HG02623 (cell line): Measurements from ENCODE around the gene DHX16.
A peak's percentile ranks its signal among the peaks of the same experiment; 100 is the strongest.

Source experiments
- ATAC-seq: cut with Tn5 transposase; IDR thresholded peaks from one replicate; pipeline ENCODE4 v1.9.1; 2021; ENCODE audit warnings: moderate library complexity; ENCODE audit not compliant: unreplicated experiment

Gene DHX16

DNA sequence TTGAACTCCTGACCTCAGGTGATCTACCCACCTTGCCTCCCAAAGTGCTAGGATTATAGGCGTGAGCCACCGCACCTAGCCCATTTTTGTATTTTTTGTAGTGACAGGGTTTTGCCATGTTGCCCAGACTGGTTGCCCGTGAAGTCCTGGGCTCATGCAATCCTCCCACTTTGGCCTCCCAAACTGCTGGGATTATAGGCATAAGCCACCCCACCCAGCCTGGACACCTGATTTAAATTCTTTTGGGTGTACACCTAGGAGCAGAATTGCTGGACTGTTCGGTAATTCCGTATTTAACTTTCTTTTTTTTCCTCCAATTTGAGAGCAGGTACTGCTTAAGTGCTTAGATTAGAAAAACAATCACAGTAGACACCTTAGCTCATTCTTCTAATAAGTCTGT, 23.6 kb upstream of the DHX16 start:
- no peak for ATAC-seq

DNA sequence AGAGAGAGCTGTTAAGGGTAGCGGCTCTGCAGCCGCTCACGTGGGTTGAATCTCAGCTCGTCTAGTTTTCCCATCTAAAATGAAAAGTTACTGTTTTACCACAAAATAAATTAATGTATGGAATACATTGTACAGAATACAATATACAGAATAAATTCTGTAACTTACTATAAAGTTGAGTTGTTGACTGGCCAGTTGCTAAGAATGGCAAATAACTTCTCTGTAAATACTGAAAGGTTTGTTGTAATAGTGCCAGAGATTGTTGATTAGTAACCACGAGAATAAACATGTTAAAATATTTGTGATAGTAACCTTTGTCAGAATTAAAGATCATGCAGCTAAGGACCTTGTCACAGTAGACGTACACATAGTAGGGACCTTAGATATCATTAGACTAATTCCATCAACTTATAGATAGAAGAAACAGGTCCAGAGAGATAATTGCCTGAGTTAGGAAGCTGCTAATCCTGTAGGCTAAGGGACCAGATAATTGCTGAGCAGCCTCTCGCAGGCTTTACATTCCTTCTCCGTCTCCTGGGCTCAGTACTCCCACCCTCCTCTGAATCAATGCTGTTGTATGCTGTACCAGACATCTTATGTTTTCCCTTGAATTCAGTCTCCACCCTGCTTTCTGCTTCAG, 18.5 kb upstream of the DHX16 start:
- no peak for ATAC-seq

DNA sequence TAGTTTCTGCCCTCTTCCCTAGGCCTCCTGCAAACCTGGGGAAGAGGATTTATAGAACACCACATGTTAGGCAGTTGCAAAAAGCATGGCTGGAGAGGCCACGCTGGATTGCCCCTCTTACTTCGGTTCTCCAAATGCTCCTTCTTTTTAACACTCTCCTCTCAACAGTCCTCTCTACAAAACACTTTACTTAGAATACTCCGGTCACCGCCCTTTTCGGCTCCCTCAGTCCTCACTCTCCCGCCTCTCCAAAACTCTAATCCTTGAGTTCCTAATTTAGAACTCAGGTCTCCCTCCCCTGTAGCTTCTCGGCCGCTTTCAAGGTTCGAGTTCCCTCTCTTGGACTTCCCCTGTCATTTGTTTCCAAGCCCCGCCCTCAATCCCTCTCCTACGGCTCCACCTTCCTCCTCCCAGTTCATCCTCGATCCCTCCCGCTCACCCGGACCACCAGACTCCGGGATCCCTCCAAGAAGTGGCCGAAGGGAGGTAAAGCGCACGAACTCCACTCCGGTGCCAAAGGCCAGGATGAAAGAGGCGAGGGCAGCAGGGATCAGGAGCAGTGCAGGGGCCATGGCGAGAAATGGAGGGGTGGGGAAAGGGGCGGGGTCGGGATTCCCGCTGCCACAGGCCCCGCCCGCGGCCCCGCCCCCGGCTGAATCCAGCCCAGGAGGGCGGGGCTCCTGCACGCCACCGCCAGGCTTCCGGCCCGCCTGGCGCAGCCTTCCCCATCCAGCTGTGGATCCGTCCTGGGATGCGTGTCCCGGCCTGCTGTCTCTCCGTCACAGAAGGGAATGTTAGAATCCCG, 17.8 kb upstream of the DHX16 start, which contains the start of gene NRM:
Gene NRM (minus strand): TSS at position 582 of the 805 bp plus-strand sequence. CDS start 10 bp downstream, at position 572.
- ATAC-seq = peak; percentile 26

DNA sequence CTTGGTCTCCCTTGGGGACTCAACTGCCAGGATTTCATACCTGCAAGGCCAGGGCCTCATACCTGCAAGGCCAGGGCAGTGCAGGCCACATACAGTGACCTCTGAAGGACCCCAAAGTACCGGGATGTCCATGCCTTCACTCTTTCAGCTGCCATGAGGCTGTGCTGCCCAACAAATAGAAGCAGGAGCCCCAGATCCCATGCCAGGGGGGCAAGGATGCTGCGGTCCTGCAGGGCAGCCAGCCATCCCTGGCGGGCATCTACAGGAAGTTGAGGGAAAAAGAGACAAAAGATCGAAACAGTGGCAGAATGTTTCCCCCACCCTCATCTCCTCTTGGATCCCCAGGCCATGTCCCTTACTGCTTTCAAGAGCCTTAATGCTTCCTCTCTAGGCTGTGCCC, 17.2 kb upstream of the DHX16 start:
- no peak for ATAC-seq

DNA sequence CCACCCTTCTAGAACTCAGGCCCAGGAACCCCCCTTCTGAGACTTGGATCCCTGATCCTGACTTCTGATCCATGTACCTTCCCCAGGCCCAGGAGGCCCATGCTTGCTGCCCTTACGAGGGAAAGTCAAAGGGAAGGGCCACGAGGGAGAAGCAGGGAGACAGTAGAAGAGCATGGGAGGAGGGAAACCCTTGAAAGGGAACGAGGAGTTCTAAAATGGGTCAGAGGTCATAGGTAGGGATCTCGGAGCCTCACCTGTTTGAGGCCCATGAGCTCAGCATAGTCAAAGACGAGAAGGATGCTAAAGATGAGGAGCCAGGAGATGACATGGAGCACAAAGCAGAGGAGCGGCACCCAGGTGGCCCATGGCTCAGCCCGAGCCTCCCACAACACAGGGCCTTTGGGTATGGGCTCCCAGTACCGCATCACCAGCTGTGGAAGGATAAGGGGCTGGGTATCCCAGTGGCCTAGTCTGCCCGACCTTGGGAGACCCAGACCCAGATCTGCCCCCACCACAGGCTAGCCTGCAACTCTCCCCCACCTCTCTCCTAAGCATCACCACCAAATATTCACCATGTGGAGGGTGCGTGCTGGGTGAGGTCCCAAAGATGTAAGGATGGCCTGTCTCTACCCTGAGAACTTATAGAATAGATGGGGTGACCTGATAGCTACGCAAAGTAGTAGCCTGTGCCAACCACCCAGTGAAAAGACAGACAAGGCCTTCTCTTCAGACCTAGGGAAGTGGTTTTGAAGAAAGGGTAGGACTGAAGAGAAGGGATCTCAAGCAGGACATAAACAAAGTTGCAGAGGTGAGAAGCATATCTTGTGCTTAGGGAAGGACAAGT, 16.4 kb upstream of the DHX16 start:
- no peak for ATAC-seq

DNA sequence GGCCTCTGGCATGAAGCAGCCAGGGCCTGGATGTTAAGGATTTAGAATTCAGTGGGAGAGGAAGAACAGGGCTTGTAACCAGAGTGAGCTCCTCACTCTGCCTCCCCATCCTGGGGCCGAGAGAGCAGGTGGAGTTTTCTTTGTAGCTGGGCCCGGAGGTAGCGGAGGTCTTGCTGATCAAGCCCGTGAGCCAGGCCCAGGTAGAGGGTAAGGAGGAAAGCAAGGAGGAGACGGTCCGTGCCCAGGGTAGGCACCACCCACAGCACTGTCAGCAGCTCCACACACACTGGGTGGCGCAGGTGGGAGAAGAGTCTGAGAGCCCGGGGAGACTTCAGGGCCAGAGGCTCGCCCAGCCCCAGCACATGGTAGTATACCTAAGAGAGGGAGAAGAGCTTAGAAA, 15.8 kb upstream of the DHX16 start:
- ATAC-seq = no peak

DNA sequence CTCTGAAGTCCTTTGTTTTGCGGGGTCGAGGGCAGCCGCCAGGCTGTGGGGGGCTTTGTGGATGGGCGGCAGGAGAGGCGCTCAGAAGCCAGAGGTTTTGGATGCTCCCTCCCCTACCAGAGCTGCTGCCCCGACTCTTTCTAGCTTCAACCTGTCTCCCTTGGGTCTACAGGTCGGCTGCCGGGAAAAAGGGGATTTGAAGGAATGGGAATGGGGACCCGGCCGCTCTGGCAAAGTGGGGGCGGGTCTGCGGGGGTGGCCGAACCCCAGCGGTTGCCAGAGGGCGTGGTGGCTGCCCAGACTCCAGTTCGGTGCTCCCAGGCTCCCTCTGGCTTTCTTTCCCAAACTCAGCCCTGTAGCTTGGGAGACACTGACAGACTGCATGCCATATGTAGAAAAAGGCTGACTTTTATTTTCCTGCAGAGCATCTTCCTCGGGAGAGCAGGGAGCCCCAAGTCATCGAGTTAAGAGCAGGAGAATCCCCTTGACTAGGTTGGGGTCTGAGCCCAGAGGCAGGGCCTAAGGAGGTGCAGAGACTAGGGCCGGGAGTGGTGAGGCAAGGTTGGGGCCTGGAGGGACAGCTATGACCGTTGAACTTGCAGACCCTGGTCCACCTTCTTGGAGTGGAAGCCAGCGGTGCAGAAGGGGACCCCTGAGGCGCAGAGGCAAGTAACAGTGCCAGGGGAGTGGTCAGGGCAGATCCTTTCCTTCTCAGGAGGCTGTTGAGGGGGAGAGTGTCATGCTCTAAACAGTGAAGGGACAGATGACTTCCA, 15.0 kb upstream of the DHX16 start:
- no peak for ATAC-seq

DNA sequence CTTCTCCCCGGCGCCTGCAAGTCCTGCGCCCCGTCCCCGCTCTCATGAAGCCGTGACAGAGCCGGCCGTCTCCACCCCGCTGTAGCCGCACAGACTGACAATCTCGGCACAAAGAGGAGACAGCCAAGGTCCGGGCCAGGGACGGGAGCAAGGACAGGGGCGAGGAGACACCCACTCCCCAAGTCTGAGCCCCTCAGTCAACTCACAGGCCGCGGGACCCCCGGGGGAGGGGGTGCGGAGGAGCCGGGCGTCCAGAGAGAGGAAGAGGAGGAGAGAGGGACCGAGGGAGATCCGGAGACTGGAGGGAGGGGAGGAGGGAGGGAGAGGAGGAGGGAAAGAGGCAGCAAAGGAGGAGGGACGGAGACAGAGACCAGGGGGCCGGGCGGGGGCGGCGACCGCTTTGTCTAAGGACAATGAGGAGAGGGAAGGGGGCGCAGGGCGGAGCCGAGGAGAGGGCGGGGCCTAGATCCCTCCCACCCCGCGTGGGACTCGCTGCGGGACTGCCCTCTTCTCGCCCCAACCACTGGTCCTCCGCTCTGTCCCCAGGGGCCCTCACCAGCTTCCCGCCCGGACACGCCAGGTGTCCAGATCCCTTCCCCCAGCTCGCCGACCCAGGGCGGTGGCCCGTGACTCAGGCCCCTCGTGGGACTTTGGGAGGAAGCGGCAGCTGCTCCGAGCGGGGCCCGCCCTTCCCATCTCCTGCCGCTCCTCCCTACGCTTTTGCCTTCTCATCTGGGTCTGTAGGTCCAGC, 14.3 kb upstream of the DHX16 start:
- peak; percentile 32 for ATAC-seq

DNA sequence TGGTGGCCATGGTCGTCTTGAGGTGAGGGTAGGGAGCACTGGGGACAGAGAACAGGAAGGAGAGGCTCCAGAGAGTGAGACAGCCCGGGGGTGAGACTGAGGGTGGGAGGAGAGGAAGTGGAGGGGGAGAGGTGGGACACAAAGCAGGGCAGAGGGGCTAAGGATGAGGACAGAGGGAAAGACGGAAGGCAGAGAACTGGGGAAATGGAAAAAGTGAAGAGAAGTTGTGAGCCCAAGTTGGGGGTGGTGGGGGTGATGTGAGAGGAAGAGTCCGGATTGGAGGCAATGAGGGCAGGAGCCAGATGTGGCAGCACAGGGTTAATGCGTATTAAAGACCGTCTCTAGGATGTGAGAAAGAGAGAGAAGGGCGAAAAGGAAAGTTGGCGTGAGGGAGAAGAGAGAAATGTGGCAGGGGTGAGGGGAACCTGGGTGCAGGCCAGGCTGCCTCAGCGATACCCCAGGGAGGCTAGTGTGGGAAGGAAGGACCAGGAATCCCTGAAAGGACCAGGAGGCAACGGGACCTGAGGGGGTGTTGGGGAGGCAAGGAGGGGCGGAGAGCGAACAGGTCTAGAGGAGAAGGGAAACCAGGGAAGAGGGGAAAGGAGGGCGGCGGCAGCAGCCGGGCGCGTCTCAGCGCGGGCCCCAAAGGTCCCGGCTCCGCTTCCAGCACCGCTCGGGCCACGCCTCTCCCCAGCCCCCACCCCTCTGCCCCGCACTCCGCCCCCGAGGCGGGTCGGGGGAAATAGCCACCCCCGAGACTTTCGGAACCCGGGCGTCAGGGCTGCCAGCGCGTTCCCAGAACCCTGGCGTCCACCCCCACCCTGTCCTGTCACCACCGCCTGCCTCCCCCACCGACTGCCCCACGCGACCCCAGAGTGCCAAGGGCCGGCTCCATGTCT, 13.5 kb upstream of the DHX16 start, which contains the start of gene PPP1R18:
Gene PPP1R18 (minus strand): TSS at position 637 of the 899 bp plus-strand sequence. CDS start 627 bp downstream, at position 10.
- peak; percentile 12 for ATAC-seq

DNA sequence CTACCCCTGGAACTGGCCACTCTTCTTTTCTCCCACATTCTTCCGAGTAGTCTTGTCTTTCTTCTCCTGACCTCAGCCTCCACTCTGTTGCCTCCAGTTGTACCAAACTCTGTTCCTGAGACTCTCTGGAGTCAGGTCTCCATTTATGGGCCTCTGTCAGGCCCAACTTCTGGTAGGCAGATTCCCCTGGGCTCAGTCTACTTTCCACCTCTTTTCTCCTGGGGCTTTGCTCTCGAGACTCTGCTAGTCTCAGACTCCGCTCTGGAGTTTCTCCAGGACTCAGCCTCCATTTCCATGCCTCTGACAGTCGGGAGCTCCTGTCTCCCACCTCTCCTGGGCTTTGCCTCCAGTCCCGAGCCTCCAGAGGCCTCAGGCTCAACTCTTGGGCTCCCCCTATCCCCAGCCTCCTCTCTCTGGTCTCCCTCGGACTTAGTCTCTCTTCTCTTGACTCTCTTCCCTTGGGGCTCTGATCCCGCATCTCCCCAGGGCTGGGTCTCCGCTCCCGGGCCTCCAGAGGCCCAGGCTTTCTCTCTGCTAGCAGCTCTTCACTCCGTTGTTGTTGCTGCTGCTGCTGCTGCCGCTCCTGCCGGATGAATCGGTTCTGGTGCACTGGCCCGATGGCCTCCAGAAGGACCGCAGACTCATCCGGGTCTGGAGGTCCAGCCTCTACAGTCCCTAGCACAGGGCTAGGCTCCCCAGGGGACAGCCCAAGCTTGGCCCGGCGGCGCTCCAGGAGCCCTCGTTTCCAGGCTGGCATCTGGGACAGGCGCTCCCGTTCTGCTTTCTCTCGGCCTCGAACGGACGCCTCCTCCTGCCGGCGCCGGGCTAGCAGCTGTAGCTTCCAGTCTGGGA, 12.6 kb upstream of the DHX16 start:
- no peak for ATAC-seq

DNA sequence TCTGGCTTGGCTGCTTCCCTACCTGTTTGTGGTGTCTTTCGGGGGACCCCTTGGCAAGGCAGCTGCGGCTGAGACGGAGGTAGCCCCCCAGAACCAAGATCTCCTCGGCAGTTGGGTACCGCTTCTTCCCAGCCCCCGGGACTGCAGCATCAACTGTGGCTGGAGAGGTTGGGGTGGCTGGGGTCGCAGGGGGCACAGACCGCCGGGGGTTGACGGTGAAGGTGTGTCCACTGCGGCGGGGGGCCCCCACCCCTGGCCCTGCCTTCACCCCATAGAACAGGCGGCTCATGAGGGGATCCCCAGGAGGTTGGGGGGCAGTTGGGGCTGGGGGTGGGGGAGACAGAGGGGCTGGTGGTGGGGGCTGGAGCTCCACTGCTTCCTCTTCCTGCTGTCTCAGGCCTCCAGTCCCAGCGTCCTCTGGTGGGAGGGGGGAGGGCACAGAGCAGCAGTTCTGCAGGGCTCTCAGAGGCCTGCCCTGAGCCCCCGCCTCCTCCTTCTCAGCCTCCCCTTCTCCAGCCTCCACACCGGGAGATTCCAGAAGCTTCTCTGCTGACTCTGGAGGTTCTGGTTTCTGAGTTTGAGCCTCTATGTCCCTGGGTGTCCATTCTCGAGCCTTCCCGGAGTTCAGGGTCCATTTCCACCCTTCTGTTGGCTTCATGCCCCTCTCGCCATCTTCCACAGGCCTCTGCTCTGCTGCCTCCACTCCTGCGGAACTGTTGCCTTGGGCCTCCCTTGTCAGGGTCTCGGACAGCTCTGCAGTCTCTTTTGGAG, 11.8 kb upstream of the DHX16 start:
- ATAC-seq = no peak

DNA sequence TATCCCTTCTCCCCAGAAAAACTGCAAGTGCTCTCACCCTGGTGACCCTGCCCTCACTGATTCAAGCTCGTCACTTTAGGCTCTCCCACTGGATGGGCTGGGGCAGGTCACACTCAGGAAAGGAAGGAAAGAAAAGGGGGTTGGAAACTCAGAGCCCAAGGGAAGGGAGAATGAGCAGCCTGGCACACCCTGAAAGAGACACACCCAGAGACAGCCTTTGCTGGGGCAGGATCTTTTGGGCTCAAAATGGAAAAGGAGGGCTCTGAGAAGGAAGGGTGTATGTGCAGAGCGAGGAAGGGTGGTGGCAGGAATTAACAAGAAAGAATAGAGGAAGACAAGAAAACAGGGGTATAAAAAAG, 11.2 kb upstream of the DHX16 start:
- ATAC-seq = no peak

DNA sequence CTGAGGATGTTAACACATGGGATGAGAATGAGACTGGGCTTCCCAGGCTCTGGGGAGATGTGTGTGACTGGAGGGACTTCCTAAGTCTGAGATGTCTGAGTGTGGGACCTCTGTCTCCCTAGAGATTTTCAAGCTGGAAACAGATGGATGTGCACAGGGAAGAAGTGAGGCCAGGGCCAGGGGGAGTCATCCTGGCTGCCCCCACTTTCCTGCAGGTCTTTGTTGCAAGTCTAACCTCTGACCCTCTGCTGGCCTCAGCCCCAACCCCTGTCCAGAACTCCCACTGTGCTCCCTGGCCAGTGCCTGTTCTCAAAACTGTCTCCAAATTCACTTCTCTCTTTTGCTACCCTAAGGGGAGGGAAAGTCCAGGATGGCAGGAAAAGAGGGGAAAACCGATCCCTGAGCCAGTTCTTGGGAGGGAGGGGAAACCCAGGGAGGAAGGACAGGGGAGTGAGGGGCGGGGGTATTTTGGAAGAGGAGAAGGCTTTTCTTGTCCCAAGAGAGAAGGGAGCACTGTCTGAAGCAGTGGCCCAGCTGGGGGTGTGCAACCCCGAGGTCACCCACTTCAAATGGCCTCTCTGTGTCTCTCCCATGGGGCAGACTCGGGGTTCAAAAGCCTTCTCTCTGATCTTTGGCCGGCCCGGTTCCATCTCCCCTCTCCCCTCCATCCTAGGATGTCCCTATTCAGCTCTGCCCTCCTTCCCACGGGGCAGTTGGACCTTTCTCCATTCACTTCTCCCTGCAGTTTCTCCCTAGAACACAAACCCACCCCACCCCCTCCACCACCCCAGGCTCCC, 10.6 kb upstream of the DHX16 start:
- no peak for ATAC-seq

DNA sequence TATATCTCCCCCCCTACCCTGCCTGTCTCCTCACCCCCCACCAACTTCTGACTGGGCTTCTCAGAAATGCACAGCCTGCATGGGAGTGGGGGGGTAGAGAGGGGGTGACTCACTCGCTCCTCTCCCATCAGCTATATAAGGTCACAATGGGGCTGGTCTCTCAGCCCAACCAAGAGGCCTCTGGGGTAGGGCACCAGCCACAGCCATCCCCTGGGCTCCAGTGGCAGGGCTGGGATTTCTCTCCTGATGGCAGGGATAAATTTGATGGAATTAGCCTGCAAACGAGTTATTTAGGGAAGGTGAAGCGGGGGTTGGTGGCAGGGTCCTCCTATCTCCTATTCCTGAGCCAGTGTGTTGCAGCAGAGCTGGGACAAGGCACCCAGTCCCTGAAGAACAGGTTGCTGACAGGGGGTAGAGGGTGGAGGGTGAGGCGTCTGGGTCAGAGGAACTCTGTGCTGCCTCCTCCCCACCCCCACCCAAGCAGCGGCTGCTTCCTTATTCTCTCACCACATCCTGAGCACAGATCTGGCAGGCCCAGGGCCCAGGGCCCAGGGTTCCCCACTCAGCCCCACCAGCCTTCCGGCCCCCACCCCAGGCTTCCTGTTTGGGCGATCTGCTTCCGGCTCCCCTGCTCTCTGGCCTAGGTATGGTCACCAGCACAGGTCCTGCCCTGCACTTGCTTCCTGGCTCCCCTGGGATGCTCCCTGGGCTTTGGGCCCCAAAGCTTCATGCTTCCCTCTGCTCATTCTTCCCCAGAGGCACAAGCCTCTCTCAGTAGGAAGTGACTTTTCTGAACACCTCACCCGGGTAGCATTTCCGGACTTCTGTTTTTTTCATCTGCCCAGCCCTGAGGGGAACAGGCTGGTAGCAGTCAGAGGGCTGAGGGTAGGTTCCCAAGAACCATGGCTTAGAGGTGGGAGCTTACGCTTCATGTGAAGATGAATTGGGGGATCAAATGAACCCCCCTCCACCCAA, 9.6 kb upstream of the DHX16 start:
- ATAC-seq = peak; percentile 38

DNA sequence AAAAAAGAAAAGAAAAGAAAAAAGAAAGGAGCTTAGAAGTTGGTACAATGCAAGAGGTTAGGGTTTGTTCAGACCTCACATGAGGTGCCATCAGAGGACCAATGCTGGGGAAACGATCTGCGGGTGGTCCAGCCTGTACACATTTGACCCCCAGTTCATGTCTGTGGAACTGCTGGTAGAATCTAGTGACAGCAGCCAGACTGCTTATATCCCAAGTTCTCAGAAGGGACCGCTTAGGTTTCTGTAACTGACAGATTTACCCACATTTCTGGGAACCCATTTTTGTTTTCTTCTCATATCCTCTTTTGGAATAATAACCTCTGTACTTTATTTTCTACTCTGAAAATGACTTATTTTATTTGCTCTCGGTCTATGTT, 8.9 kb upstream of the DHX16 start:
- no peak for ATAC-seq
